BE2C (cell line): ENCODE data around the gene INHA.

Experiments used
- DNase-seq: peaks from one replicate; pipeline ENCODE4 v3.0.0-alpha.2; 2020
- H3K27me3 ChIP-seq: fragments of 250-450 bp; sonication (Bioruptor Pico); 2 replicates; pipeline ENCODE4 v1.5.1; 2020; ENCODE audit warnings: mild to moderate bottlenecking
- H3K36me3 ChIP-seq: fragments of 250-450 bp; sonication (Bioruptor Pico); 2 replicates; pipeline ENCODE4 v1.5.1; 2020; ENCODE audit warnings: mild to moderate bottlenecking
- H3K4me1 ChIP-seq: fragments of 250-450 bp; sonication (Bioruptor Pico); 2 replicates; pipeline ENCODE4 v1.5.1; 2020
- H3K4me3 ChIP-seq: 2 replicates; pipeline ENCODE4 v1.5.1; 2011; ENCODE audit warnings: low read depth, low read length
- H3K9me3 ChIP-seq: fragments of 250-450 bp; sonication (Bioruptor Pico); 2 replicates; pipeline ENCODE4 v1.5.1; 2020
- CTCF ChIP-seq: IDR thresholded peaks from 2 replicates; pipeline ENCODE4 v1.5.1; 2012; ENCODE audit warnings: mild to moderate bottlenecking, low read depth, low read length

INHA gene

GRCh38 chr2:219596954-219597551 lies 24.9 kb downstream of the INHA start:
- no peak for TF ChIP-seq CTCF
- DNase-seq: no peak
- H3K4me1 ChIP-seq: peaks cover 13% of the 10 kb centered on the region

GRCh38 chr2:219597552-219598307 lies 25.6 kb downstream of the INHA start, which contains the start of gene STK11IP:
STK11IP (plus strand) TSS chr2:219597857; CDS start chr2:219598120, 263 bp downstream.
- Histone ChIP-seq H3K4me1 (peaks cover 9% of the 10 kb centered on the region), H3K4me3 (peak within 1 kb of the TSS; percentile 87), H3K9me3 (no peaks in the 10 kb centered on the region), H3K27me3 (no peaks in the 10 kb centered on the region), H3K36me3 (no peaks in the 10 kb centered on the region)
- no peak for TF ChIP-seq CTCF
- DNase-seq: peak; percentile 97

More at GRCh38 chr2:219596954-219597551, 24.9 kb downstream of the INHA start:
- no peaks in the 10 kb centered on the region for H3K27me3 ChIP-seq
- peaks cover under 1% of the 10 kb centered on the region; the same call in 1 of the 2 replicates for H3K9me3 ChIP-seq
- peak overlapping the region; percentile 87 for H3K4me3 ChIP-seq
- no peaks in the 10 kb centered on the region for H3K36me3 ChIP-seq

GRCh38 chr2:219598308-219599078 lies 26.4 kb downstream of the INHA start:
- Histone ChIP-seq H3K36me3 (no peaks in the 10 kb centered on the region), H3K27me3 (no peaks in the 10 kb centered on the region), H3K4me3 (peak overlapping the region; percentile 87), H3K4me1 (peaks cover 2% of the 10 kb centered on the region; the same call in 1 of the 2 replicates), H3K9me3 (no peaks in the 10 kb centered on the region)
- DNase-seq: no peak
- TF ChIP-seq CTCF: no peak

DNA sequence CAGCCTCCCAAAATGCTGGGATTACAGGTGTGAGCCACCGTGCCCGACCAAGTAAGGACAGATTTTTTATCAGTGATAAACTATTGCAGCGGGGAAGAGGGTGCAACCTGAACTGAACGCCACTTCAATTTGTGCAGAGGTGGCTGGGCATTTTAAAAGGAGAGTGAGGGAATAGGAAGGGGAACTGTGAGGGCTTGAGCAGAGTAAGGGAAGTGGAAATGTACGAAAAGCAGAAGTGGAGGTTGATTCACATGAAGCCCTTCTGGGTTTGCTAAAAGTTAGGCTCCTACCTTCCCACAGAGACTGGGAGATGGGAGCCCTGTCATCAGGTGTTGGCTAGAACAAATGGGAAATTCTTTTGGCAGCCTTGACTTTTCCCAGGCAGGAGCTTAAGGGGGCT lies 31.7 kb downstream of the INHA start:
- Histone ChIP-seq H3K9me3 (no peaks in the 10 kb centered on the region), H3K4me1 (no peaks in the 10 kb centered on the region), H3K27me3 (no peaks in the 10 kb centered on the region), H3K36me3 (peaks cover 10% of the 10 kb centered on the region), H3K4me3 (no peak overlapping the region)
- TF ChIP-seq CTCF: no peak
- no peak for DNase-seq

GRCh38 chr2:219605607-219605954 lies 33.5 kb downstream of the INHA start:
- Histone ChIP-seq H3K4me1 (no peaks in the 10 kb centered on the region), H3K36me3 (peaks cover 14% of the 10 kb centered on the region), H3K4me3 (no peak overlapping the region), H3K9me3 (no peaks in the 10 kb centered on the region), H3K27me3 (no peaks in the 10 kb centered on the region)
- no peak for TF ChIP-seq CTCF
- no peak for DNase-seq
